ENCODE measurements around the gene ZBTB42.

GRCh38 chr14:104757238-104757585 lies 43.7 kb upstream of the ZBTB42 start:
- TF ChIP-seq POLR2A (IDR thresholded peaks at IDR 0.05) = no peak
- no peak for TF ChIP-seq CTCF (IDR thresholded peaks at IDR 0.05)
- TF ChIP-seq EP300 (IDR thresholded peaks at IDR 0.05; ENCODE audit: low read depth) = no peak
- TF ChIP-seq POLR2AphosphoS5 (IDR thresholded peaks at IDR 0.05) = no peak

All from transverse colon (tissue), 4 donors.